ENCODE results near the gene RAD54L. TPM values are rescaled to one million over a fixed set of nuclear protein-coding genes. Genes with fewer than 3 reads are reported as not detected.
"Not testable (repeated sequence)": the region's sequence is repeated elsewhere in the genome, so short reads cannot be mapped to it uniquely, and the experiment has no call there.

The RAD54L gene
- total RNA-seq, 6 experiments from 2014 or later: 3.8 to 10.9 (median 8.3) TPM

GRCh38 chr1:46224966-46225365, 22.6 kb upstream of the RAD54L start:
- H3K27me3 Mint-ChIP-seq (ENCODE audit: insufficient read depth): peaks cover 4% of the 10 kb centered on the region; the same call in 1 of the 2 replicates
- no peak for DNase-seq
- H3K9me3 Mint-ChIP-seq: no peaks in the 10 kb centered on the region
- no peak overlapping the region for H3K27ac Mint-ChIP-seq
- H3K36me3 Mint-ChIP-seq (ENCODE audit: low read depth): no peaks in the 10 kb centered on the region; the same call in 1 of the 2 replicates
- TF ChIP-seq, protein P1, sequence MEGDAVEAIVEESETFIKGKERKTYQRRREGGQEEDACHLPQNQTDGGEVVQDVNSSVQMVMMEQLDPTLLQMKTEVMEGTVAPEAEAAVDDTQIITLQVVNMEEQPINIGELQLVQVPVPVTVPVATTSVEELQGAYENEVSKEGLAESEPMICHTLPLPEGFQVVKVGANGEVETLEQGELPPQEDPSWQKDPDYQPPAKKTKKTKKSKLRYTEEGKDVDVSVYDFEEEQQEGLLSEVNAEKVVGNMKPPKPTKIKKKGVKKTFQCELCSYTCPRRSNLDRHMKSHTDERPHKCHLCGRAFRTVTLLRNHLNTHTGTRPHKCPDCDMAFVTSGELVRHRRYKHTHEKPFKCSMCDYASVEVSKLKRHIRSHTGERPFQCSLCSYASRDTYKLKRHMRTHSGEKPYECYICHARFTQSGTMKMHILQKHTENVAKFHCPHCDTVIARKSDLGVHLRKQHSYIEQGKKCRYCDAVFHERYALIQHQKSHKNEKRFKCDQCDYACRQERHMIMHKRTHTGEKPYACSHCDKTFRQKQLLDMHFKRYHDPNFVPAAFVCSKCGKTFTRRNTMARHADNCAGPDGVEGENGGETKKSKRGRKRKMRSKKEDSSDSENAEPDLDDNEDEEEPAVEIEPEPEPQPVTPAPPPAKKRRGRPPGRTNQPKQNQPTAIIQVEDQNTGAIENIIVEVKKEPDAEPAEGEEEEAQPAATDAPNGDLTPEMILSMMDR (IDR thresholded peaks at IDR 0.05): no peak
- no peak overlapping the region for H3K4me3 Mint-ChIP-seq
- H3K4me1 Mint-ChIP-seq (ENCODE audit: low read depth): peaks cover 11% of the 10 kb centered on the region

GRCh38 chr1:46231231-46231630, 16.3 kb upstream of the RAD54L start:
- H3K4me3 Mint-ChIP-seq; H3K36me3 Mint-ChIP-seq (ENCODE audit: low read depth); H3K27me3 Mint-ChIP-seq (ENCODE audit: insufficient read depth); H3K27ac Mint-ChIP-seq; DNase-seq; H3K4me1 Mint-ChIP-seq (ENCODE audit: low read depth); H3K9me3 Mint-ChIP-seq: not testable (repeated sequence)

GRCh38 chr1:46236882-46237281, 10.7 kb upstream of the RAD54L start:
- Mint-ChIP-seq H3K27ac (no peak overlapping the region), H3K36me3 (ENCODE audit: low read depth) (peaks cover 19% of the 10 kb centered on the region; the same call in 1 of the 2 replicates), H3K27me3 (ENCODE audit: insufficient read depth) (peaks cover 2% of the 10 kb centered on the region; the same call in 1 of the 2 replicates), H3K9me3 (peaks cover 28% of the 10 kb centered on the region), H3K4me3 (no peak overlapping the region), H3K4me1 (ENCODE audit: low read depth) (no peaks in the 10 kb centered on the region)
- no peak for DNase-seq
- TF ChIP-seq, protein P1 (IDR thresholded peaks at IDR 0.05): no peak

DNA sequence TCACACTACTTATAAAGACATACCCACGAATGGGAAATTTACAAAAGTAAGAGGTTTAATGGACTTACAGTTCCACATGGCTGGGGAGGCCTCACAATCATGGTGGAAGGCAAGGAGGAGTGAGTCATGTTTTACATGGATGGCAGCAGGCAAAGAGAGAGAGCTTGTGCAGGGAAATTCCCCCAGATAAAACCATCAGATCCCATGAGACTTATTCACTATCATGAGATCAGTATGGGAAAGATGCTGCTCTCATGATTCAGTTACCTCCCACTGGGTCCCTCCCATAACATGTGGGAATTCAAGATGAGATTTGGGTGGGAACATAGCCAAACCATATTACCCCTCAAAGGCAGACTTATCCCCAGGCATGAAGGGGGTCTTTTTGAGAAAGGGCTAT, 8.7 kb upstream of the RAD54L start:
- not testable (repeated sequence) for H3K27me3 Mint-ChIP-seq (ENCODE audit: insufficient read depth); H3K27ac Mint-ChIP-seq; H3K4me1 Mint-ChIP-seq (ENCODE audit: low read depth); H3K4me3 Mint-ChIP-seq; DNase-seq
- peaks cover 28% of the 10 kb centered on the region for H3K9me3 Mint-ChIP-seq
- peaks cover 19% of the 10 kb centered on the region; the same call in 1 of the 2 replicates for H3K36me3 Mint-ChIP-seq (ENCODE audit: low read depth)

GRCh38 chr1:46241733-46242132, 5.8 kb upstream of the RAD54L start:
- DNase-seq; H3K4me3 Mint-ChIP-seq; H3K27ac Mint-ChIP-seq; H3K4me1 Mint-ChIP-seq (ENCODE audit: low read depth); H3K27me3 Mint-ChIP-seq (ENCODE audit: insufficient read depth): not testable (repeated sequence)
- H3K36me3 Mint-ChIP-seq (ENCODE audit: low read depth): peaks cover 18% of the 10 kb centered on the region; the same call in 1 of the 2 replicates
- peaks cover 23% of the 10 kb centered on the region for H3K9me3 Mint-ChIP-seq

DNA sequence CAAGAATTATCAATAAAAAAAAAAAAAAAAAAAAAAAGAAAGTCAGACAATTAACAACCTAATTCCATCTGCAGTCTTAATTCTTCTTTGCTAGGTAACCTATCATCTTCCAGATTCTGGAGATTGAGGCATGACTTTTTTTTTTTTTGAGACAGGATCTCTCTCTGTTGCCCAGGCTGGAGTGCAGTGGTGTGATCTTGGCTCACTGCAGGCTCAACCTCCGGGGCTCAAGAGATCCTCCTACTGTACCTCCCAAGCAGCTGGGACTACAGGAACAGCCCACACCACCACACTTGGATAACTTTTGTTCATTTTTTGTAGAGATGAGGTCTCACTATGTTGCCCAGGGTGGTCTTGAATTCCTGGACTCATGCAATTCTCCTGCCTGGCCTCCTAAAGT, 4.6 kb upstream of the RAD54L start:
- TF ChIP-seq, protein P1 (IDR thresholded peaks at IDR 0.05): no peak
- no peak for DNase-seq
- H3K36me3 Mint-ChIP-seq (ENCODE audit: low read depth): peaks cover 13% of the 10 kb centered on the region; the same call in 1 of the 2 replicates
- peaks cover 16% of the 10 kb centered on the region for H3K9me3 Mint-ChIP-seq
- H3K27ac Mint-ChIP-seq: no peak overlapping the region
- no peak overlapping the region for H3K4me3 Mint-ChIP-seq
- peaks cover 10% of the 10 kb centered on the region for H3K4me1 Mint-ChIP-seq (ENCODE audit: low read depth)
- H3K27me3 Mint-ChIP-seq (ENCODE audit: insufficient read depth): no peaks in the 10 kb centered on the region; the same call in 1 of the 2 replicates

DNA sequence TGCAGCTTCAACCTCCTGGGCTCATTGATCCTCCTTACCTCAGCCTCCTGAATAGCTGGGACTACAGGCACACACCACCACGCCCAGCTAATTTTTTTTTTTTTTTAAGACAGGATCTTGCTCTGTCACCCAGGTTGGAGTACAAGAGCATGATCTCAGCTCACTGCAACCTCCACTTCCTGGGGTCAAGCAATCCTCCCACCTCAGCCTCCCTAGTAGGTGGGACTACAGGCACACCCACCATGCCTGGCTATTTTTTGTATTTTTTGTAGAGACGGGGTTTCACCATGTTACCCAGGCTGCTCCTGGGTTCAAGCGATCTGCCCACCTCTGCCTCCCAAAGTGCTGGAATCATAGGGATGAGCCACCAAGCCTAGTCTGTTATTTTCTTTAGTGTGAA, 3.7 kb upstream of the RAD54L start:
- not testable (repeated sequence) for H3K27ac Mint-ChIP-seq; DNase-seq; H3K36me3 Mint-ChIP-seq (ENCODE audit: low read depth); H3K4me3 Mint-ChIP-seq; H3K9me3 Mint-ChIP-seq; H3K27me3 Mint-ChIP-seq (ENCODE audit: insufficient read depth)
- peaks cover 19% of the 10 kb centered on the region for H3K4me1 Mint-ChIP-seq (ENCODE audit: low read depth)
